Activated T-helper 1 cell treated with Interleukin-2 at 50 U/mL for 16 hours (primary cell): ENCODE data around the gene FOXP1.

ENCODE experiments used
- DNase-seq: peaks from one replicate; pipeline ENCODE4 v3.0.0-alpha.2; 2020; ENCODE audit warnings: low read depth

The FOXP1 gene

GRCh38 chr3:71175691-71176365, 407.7 kb downstream of the FOXP1 start:
- DNase-seq = no peak

GRCh38 chr3:71172951-71173350, 410.6 kb downstream of the FOXP1 start:
- DNase-seq = no peak

- DNase-seq = no peak
Observed at GRCh38 chr3:71172189-71172588, 411.3 kb downstream of the FOXP1 start.

- DNase-seq = no peak
Observed at GRCh38 chr3:71171247-71171646, 412.3 kb downstream of the FOXP1 start.

- DNase-seq = no peak
Observed at GRCh38 chr3:71168880-71169411, 414.6 kb downstream of the FOXP1 start.

- no peak for DNase-seq
Observed at GRCh38 chr3:71168121-71168721, 415.3 kb downstream of the FOXP1 start.

- no peak for DNase-seq
Observed at GRCh38 chr3:71166339-71167240, 416.9 kb downstream of the FOXP1 start.

GRCh38 chr3:71164881-71165280, 418.6 kb downstream of the FOXP1 start:
- DNase-seq = no peak

GRCh38 chr3:71163198-71163918, 420.2 kb downstream of the FOXP1 start:
- DNase-seq = no peak

GRCh38 chr3:71162221-71162620, 421.3 kb downstream of the FOXP1 start:
- no peak for DNase-seq

GRCh38 chr3:71160785-71161546, 422.6 kb downstream of the FOXP1 start:
- no peak for DNase-seq

- no peak for DNase-seq
Observed at GRCh38 chr3:71156062-71156665, 427.4 kb downstream of the FOXP1 start.

GRCh38 chr3:71154846-71155245, 428.7 kb downstream of the FOXP1 start:
- no peak for DNase-seq

- no peak for DNase-seq
Observed at GRCh38 chr3:71153713-71154112, 429.8 kb downstream of the FOXP1 start.

GRCh38 chr3:71152892-71153265, 430.6 kb downstream of the FOXP1 start:
- no peak for DNase-seq

GRCh38 chr3:71152039-71152891, 431.3 kb downstream of the FOXP1 start:
- DNase-seq = no peak

GRCh38 chr3:71149959-71150954, 433.3 kb downstream of the FOXP1 start:
- no peak for DNase-seq

- no peak for DNase-seq
Observed at GRCh38 chr3:71148455-71149060, 435.0 kb downstream of the FOXP1 start.
